ENCODE measurements around the gene RIOK3.

The RIOK3 gene

DNA sequence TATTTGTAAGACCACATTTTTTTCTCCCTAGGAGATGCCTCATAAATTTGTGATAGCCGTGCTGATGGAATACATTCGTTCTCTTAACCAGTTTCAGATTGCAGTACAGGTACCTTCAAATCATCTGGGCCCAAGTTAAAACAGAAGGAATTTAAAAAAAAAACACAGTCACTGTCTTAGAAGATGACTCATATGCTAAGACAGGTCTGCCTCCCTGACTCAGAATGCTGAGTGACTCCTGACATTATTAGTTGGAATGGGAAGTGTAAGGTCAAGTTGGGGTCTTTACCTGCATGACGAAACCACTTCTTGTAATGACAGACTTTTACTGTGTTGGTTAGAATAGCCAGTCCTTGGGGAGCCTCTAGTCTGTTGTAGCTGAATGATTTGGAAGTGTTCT lies 76.5 kb downstream of the RIOK3 start:
- DNase-seq (ENCODE audit: low read depth) = no peak

DNA sequence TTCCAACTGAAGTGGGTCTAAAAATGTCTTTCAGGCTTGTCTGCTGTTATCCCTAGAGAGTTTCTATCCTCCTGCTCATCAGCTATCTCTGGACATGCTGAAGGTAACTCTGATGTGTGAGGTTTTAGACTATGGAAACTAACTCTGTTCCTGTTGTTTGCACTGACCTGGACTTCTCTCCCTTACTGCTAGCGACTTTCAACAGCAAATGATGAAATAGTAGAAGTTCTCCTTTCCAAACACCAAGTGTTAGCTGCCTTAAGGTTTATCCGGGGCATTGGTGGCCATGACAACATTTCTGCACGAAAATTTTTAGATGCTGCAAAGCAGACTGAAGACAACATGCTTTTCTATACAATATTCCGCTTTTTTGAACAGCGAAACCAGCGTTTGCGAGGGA lies 77.1 kb downstream of the RIOK3 start:
- no peak for DNase-seq (ENCODE audit: low read depth)

DNA sequence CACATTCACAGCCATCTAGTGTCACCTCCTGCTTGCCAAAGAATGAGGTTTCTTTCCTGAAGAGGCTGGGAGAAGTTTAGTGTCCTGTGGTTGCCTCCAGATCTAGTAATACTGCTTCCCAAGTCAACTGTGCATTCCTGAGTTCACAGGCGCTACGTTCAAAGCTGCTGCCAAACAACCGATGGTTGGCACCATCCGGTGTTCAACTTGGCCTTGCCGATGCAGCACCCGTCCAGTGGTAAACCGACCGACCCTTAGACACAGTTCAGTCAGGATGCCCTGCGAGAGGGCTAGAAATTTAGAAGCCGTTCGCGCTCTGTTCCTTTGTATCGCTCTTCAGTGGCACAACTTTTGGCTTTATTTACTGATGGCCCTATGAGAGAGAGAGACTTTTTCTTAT lies 78.8 kb downstream of the RIOK3 start:
- no peak for DNase-seq (ENCODE audit: low read depth)

Measured in stimulated activated CD8-positive, alpha-beta memory T cell treated with anti-CD3 and anti-CD28 coated beads, Interleukin-7, amount 100 ng/mL, for 24 hours (primary cell).